HG02610 (cell line): ENCODE data around the gene GIPR.
"Not testable (repeated sequence)": the region's sequence is repeated elsewhere in the genome, so short reads cannot be mapped to it uniquely, and the experiment has no call there.

Experiments used
- ATAC-seq: cut with Tn5 transposase; IDR thresholded peaks from one replicate; pipeline ENCODE4 v1.9.1; 2021; ENCODE audit warnings: mild to moderate bottlenecking, moderate library complexity; ENCODE audit not compliant: unreplicated experiment

GIPR gene, protein sequence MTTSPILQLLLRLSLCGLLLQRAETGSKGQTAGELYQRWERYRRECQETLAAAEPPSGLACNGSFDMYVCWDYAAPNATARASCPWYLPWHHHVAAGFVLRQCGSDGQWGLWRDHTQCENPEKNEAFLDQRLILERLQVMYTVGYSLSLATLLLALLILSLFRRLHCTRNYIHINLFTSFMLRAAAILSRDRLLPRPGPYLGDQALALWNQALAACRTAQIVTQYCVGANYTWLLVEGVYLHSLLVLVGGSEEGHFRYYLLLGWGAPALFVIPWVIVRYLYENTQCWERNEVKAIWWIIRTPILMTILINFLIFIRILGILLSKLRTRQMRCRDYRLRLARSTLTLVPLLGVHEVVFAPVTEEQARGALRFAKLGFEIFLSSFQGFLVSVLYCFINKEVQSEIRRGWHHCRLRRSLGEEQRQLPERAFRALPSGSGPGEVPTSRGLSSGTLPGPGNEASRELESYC

DNA sequence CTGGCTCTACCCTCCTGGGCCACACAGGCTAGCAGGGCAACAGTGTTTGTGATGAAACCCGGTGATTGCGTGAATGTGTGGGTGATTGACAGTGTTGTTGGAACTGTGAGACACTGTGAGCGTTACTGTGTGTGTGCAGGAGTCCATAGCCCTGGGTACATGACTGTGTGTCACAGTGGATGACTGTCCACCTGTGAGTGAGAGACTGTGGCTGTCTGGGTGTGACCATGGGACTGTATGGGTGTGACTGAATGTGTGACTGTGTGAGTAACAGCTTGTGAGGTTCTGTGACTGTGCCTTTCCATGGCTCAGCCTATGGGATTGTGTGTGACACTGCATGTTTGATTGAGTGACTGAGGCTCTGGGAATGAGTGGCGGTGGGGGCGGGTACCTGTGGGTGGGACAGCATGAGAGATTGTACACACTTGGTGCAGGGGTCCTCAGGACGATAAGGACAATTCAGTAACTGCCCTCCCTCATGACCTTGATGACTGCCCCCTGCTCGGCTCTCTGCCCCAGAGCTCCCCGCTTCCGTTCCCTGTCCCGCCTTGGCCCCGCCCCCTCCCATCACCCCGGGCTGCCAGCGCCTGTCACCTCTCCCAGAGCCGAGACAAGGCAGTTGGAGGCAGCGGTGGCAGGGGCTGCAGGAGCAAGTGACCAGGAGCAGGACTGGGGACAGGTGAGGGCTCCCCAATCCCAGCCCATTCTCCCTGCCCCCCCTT lies at the start of gene GIPR:
TSS of gene GIPR (plus strand) at position 602 of the 722 bp plus-strand sequence. CDS start 1,300 bp downstream, outside the sequence.
- no peak for ATAC-seq

DNA sequence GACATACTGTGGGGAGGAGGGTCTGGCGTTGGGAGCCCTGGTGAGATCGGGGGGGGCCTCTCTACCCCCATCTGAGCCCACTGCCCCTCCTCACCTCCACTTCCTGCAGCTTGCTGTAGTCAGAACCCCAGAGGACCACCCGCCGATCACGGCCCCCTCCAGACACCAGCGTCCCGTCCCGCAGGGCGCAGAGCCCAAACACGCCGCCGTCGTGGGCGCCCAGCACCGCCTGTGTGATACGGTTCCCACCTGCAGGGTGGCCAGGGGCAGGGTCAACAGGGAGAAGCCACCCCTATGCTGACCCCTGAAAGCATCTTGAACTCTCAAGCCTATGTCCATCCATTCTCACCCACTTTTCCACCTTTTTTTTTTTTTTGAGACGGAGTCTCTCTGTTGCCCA lies 46.6 kb upstream of the GIPR start:
- ATAC-seq: no peak

DNA sequence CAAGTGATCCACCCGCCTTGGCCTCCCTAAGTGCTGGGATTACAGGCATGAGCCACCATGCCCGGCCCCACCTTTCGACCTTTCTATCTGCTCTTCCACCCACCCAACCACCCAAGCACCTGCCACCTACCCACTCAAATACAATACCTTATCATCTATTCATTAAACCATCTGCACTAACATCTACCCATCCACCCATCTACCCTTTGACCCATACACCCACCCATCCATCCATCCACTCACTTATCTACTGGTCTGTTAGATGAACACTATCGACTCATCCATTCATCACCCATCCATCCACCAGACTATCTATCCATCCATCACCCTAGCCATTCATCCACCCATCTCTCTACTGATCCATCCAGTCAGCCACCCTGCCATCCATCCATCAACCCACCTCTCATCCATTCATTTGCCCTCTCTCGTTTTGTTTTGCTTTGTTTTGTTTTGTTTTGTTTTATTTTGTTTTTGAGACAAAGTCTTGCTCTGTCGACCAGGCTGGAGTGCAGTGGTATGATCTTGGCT lies 46.0 kb upstream of the GIPR start:
- no peak for ATAC-seq

DNA sequence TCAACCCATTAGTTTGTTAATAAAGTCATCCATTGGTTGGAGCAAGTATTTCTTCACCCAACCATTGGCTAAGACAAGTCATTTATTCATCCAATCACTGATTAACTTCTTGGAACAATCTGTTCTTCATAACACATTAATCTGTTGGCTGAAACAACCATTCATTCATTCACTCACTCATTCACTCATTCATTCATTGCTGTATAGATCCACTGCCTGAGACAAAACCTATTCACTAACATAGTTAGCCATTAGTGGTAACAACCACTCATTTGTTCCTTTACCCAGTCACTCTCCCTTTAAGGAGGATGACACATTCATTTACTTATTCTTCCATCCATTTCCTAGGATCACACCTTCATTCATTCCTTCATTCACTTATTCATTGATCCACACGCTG lies 44.0 kb upstream of the GIPR start:
- ATAC-seq: no peak

DNA sequence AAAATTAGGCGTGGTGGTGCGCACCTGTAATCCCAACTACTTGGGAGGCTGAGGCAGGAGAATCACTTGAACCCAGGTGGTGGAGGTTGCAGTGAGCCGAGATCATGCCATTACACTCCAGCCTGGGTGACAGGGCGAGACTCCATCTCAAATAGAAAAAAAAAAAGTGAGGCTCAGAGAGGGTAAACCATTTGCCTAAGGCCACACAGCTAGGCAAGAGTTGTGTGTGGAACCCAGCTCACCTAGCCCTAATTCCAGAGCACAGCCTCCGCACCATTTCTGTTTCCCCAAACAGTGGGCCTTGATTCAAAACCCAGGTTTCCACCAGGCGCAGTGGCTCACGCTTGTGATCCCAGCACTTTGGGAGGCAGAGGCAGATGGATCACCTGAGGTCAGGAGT lies 39.8 kb upstream of the GIPR start:
- not testable (repeated sequence) for ATAC-seq

DNA sequence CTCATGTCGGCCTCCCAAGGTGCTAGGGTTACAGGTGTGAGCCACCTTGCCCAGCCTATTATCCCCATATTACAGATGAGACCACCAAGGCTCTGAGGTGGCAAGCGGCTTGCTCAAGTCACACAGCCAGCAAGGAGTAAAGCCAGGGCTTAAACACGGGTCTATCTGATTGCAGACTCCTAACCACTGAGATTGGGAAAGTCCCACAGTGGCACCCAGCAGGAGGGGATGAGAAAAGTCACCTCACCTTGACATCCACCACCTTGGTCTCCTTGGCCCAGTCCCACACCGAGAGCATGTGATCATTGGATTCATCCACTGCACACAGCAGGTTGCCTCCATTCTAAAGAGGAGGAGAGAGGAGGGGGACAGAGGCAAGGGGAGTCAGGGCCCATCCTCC lies 38.3 kb upstream of the GIPR start:
- no peak for ATAC-seq

DNA sequence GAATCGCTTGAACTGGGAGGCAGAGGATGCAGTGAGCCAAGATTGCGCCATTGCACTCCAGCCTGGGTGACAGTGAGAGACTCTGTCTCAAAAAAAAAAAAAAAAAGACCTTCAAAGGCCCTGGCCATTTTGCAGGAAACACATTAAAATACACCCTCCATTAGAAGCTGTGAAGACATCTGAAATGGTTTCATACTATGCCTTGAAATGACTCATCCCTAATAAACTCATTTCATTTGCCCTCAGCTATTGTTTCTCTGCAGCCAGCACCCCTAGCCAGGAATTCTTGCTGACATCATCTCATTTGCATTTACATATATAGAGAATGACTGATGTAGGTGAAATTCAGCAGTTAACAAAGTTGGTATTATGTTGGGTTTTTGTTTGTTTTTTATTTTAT lies 37.6 kb upstream of the GIPR start:
- peak; percentile 76 for ATAC-seq

DNA sequence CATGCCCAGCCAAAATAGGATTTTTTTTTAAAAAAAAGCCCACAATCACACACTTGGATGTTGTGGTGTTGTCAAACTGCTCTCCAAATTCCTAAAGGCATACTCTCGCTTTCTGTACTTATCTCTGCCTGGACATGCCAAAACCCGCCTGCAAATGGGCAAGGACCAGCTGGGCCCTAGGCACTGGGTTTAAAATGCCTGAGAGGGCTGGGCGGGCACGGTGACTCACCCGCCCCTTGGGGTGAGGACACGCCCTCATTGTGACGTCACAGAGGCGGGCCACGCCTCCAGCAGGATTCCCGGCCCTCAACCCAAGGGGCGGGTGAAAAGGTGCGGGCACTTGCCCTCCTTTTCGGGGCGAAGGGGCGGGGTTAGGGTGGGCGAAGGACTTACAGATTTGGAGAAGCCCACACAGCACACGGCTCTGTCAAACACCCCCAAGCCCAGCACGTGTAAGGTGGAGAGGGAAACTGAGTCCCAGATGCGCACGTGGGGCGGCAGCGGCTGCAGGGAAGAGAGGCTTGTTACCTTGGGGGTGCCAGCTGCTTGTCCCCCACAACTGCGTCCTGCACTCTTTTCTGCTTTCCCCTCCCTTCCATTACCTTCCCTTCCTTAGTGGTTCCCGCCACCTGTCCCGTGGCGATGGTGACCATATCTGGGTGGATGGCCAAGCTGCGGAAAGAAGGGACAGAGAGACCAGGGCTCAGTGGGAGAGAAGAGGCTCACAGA lies 35.4 kb upstream of the GIPR start:
- ATAC-seq: no peak

DNA sequence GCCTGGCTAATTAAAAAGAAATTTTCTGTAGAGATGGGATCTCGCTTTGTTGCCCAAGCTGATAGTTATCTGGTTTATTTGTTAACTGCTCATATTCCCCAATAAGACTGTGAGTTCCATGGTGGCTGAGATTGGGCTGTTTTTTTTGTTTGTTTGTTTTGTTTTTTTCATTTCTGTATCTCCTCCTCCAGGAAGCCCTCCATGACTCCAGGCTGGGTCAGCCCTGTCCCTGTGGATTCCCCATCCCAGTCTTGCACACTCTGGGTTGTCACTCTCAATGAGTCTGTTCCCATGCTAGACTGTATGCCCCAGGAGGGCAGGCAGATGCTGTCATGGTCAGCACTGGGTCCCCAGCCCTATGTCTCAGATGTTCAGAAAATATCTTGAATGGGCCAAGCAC lies 31.7 kb upstream of the GIPR start:
- ATAC-seq: no peak

DNA sequence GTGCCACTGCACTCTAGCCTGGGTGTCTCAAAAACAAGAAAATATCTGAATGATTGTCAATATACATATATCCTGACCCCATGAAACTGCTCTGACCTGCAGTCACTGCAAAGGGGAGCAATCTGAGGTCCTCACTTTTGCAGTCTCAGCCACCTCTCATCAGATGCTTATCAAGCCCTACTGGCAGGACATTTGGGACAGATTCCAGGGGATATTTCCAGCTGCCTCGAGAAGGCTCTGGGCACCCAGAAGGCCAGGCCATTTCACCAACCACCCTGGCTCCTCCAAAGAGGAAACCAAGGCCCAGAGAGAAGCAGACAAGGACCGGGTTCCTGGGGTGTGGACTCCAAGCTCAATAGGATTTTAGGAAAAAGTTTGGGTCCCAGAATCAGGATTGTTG lies 31.1 kb upstream of the GIPR start:
- no peak for ATAC-seq

DNA sequence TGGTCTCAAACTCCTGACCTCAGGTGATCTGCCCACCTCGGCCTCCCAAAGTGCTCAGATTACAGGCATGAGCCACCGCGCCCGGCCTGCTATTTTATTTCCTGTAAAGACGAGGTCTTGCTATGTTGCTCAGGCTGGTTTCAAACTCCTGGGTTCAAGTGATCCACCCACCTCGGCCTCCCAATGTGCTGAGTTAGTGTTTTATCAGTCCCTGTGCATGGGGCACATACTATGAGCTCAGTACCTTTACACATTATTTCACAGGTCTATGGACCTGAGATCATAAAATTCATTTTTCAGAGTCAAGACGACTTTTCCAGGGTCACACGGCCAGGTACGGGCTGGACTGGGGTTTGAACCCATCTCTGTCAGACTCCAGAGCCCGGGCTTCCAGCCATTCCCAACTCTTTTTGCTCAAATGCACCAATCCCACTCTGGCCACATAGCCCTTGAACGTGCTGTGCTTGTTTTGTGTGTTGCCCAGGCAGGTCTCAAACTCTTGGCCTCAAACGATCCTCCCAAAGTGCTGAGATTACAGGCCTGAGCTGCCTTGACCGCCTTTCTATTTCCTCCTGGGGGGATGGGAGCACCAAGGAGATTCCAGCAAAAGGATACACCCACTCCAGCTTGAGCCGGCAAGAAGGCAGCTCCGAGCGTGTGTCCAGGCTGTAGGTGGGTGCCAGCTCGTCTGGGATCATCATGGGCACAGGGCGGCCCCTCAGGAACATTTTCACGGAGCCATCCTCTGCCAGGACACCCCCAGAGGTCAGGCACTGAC lies 29.9 kb upstream of the GIPR start:
- ATAC-seq: no peak

DNA sequence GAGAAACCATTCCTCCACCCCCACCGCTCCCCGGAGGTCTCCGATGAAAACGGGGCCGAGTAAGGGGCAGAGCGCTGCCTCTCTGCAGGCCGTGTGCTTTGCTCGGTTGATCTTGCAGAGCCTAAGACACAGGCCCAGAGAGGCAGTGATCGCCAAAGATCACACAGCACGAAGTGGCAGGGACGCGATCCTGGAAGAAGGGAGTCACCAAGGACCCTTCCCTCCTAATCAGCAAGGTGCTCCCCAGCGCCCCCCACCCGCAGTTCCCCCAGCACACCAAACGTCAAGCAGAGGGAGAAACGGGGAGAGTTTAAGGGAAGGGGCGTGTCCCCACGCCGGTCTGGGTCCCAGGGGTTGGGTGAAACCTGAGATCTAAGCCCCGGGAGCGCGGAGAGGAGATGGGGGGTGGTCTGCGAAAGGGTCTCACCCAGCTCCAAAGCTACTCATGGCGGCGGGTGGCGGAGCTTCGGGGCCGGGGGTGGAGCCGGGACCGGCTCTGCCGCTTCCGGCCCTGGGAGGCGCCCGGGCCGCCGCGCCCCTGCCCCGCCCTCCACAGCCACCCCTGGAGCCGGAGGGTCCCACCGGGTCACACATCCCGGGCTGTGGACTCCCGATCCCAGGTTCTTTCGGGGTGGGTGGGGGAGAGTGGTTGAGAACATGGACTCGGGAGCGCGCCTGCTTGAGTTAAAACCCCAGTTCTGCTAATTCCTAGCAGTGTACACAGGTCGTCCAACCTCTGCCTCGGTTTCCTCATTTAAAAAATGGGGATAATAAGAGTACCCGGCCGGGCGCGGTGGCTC lies 28.9 kb upstream of the GIPR start, which contains the start of gene EML2:
TSS of gene EML2 (minus strand) at position 468 of the 800 bp plus-strand sequence. CDS start at position 447, 21 bp downstream.
- ATAC-seq: no peak

DNA sequence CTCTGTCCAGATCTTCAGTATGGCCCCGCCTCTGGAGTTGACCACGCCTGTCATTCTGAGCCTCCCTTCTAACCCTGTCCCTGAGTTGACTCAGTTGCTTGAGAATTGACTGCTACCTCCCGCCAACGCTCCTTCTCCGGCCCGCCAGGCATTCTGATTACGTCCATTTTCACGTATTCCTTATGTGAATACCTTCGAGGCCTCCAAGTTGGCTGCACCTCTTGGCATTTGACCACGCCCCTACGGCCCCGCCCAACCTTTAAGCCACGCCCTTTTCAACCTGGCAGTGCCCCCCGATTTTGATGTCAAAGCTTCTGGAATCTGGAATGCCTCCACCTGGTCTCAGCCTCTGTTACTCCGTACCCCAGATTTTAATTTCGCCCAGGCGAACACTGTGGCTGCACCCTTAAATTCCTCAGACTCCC lies 27.2 kb upstream of the GIPR start:
- ATAC-seq: no peak

DNA sequence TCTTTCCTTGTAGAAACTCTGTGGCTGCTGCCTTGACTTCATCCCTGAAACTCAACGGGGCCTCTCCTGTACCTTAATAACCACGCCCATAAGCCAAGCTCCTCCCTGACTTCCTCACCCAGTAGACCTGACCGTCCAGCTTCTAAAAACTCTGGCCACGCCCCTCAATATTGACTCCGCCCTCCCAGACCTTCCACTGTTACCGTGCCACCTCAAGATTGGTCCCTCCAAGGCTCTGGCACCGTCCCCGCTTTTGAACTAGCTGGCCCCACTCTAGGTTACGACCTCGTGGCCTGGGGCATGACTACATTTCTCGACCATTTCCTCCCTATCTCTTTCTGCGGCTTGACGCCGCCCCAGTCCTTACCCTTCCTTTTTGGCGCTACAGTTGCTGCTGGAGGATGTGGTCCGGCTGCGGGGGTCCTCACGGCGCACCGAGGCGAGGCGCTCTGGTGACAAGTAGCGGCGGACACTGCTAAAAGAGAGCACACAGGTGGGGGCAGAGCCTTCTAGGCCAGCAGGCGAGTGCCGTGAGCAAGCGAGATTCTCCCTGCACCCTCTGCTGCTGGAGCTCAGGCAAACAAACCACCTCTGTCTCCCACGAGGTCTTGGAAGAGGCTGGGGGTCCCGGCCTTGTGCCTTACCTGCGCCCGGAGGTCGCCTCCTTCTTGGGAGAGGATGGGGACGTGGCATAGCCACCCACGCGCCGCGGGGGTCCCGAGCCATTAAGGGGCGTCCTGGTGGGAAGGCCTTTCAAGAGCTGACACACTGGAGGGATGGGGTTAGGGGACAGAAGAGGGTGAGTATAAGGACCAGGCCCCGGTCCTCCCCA lies 26.5 kb upstream of the GIPR start:
- peak; percentile 28 for ATAC-seq

DNA sequence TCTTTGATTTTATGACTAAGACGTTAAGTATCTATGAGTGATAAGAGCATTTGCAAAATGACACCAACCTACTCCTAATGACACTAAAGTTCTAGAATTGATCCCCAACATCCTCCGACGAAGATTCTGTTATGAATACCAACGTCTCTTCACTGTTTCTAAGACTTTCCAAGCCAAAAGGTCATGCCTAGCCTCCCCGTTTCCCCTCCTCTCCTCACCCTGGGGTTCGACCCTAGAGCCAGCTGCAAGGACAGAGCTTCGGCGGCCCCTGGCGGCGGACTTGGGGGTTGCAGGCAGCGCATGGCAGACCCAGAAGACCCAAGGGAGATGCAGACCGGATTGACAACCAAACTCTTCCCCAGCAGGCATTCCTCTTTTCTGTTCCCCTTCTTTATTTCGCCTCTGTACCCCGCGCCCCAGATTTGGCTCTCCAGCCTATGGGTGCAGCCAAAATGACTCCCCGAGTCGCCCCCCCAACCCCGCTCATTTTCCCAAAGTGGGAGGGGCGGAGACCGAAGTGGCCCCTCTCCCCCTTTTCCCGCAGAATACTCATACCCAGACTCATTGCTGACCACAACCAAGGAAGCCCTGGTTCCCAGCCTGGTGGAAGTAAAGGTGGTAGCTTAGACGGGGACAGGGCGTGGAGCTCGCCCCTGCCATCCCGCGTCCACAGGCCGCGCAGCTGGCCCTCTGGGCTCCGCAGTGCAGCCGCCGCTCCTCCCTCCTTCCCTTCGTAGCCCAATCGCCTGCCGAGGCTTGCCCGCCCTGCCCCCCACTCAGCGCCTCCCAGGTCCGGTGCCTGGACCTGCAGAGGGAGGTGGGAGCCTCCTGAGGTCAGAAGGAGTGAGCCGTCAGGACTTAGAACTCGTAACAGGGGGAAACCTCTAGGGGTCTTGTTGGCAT lies 24.7 kb upstream of the GIPR start:
- peak; percentile 18 for ATAC-seq

DNA sequence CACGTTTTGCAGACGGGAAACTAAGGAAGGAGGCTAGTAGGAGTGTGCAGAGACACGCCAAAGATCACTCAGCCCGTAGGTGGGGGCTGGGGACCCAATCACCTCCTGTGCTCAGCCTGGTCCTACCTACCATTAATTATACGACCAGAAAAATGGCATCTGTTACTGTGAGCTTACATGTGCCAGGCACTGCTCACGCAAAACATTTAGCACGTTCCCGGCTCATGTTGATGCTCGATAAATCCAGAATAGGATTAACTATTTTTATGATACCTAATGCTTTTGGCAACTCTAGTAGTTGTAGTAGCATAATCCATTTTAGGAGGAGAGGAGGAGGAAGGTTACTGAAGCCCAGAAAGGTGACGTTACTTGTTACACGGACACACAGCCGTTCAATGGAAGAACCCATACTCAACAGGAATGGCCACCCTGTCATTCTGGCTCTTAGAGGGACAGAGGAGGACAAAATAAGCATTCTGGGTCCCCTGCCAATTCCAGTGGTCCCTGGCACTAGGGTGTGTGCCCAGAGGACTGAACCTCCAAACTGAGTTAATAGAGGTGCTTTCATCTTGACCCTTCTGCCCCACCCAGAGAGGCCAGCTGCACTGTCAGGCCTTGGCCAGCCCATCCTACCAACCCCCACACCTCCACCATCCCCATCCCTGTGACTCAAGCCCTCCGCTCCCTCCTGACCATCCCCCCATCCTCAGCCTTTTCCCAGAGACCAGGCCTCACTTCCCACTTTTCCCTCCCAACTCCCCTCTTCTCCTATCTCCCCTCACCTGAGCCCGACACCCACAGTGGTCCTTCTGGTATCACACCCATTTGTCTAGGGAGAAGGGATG lies 23.9 kb upstream of the GIPR start:
- no peak for ATAC-seq
